GM18861 (cell line): ENCODE results near the gene MPI.

Source experiments
- ATAC-seq: cut with Tn5 transposase; IDR thresholded peaks from one replicate; pipeline ENCODE4 v1.9.1; 2021; ENCODE audit not compliant: unreplicated experiment

Gene MPI

GRCh38 chr15:74889883-74890664, at the start of gene MPI:
MPI (plus strand) TSS chr15:74890042; CDS start chr15:74890074, 32 bp downstream.
- peak; percentile 77 for ATAC-seq

GRCh38 chr15:74840851-74841775, 48.7 kb upstream of the MPI start:
- ATAC-seq, result no peak

- no peak for ATAC-seq
These were observed 47.9 kb upstream of the MPI start for GRCh38 chr15:74841891-74842373.

- ATAC-seq, result peak; percentile 79
These were observed 47.0 kb upstream of the MPI start, which contains the start of gene ULK3 for GRCh38 chr15:74842581-74843444. ULK3 (minus strand) TSS chr15:74843156; CDS start chr15:74843105, 51 bp downstream.

GRCh38 chr15:74843445-74843828, 46.4 kb upstream of the MPI start:
- no peak for ATAC-seq

GRCh38 chr15:74843891-74844299, 45.9 kb upstream of the MPI start:
- ATAC-seq, result no peak

- no peak for ATAC-seq
These were observed 45.3 kb upstream of the MPI start for GRCh38 chr15:74844319-74845207.

- no peak for ATAC-seq
These were observed 44.7 kb upstream of the MPI start for GRCh38 chr15:74845208-74845568.

- ATAC-seq, result no peak
These were observed 44.3 kb upstream of the MPI start for GRCh38 chr15:74845581-74845980.

- ATAC-seq, result no peak
These were observed 42.4 kb upstream of the MPI start for GRCh38 chr15:74847432-74847831.

GRCh38 chr15:74850393-74850792, 39.4 kb upstream of the MPI start:
- ATAC-seq, result no peak

- ATAC-seq, result no peak
These were observed 37.9 kb upstream of the MPI start for GRCh38 chr15:74851960-74852359.

GRCh38 chr15:74854453-74855022, 35.3 kb upstream of the MPI start:
- ATAC-seq, result no peak

GRCh38 chr15:74855857-74856256, 34.0 kb upstream of the MPI start:
- ATAC-seq, result no peak

- ATAC-seq, result no peak
These were observed 33.3 kb upstream of the MPI start for GRCh38 chr15:74856537-74856936.

- ATAC-seq, result peak; percentile 83
These were observed 32.7 kb upstream of the MPI start for GRCh38 chr15:74857082-74857655.

GRCh38 chr15:74857671-74858368, 32.0 kb upstream of the MPI start:
- ATAC-seq, result no peak

GRCh38 chr15:74858369-74858740, 31.5 kb upstream of the MPI start:
- ATAC-seq, result no peak
